Measurements from ENCODE around the gene SDHA.
"Not testable (repeated sequence)": the region's sequence is repeated elsewhere in the genome, so short reads cannot be mapped to it uniquely, and the experiment has no call there.

SDHA gene

GRCh38 chr5:186091-187041 is 31.8 kb upstream of the SDHA start:
- DNase-seq = no peak

GRCh38 chr5:187042-187431 is 31.1 kb upstream of the SDHA start:
- DNase-seq = no peak

- DNase-seq = no peak
These were observed 30.3 kb upstream of the SDHA start for GRCh38 chr5:187617-188451.

GRCh38 chr5:188488-189481 is 29.3 kb upstream of the SDHA start:
- DNase-seq = peak; percentile 88

- DNase-seq = no peak
These were observed 28.6 kb upstream of the SDHA start for GRCh38 chr5:189486-189885.

- no peak for DNase-seq
These were observed 28.1 kb upstream of the SDHA start for GRCh38 chr5:189976-190365.

- no peak for DNase-seq
These were observed 27.6 kb upstream of the SDHA start for GRCh38 chr5:190366-191035.

GRCh38 chr5:191036-191948 is 26.8 kb upstream of the SDHA start, which contains the start of gene LRRC14B:
TSS of gene LRRC14B (plus strand) at chr5:191495. CDS start at chr5:191539, 44 bp downstream.
- DNase-seq = peak; percentile 33

- no peak for DNase-seq
These were observed 26.0 kb upstream of the SDHA start for GRCh38 chr5:191949-192690.

GRCh38 chr5:192691-192969 is 25.5 kb upstream of the SDHA start:
- DNase-seq = no peak

GRCh38 chr5:192970-193831 is 24.9 kb upstream of the SDHA start:
- no peak for DNase-seq

GRCh38 chr5:194102-194501 is 24.0 kb upstream of the SDHA start:
- no peak for DNase-seq

- DNase-seq = no peak
These were observed 23.4 kb upstream of the SDHA start for GRCh38 chr5:194603-195209.

- no peak for DNase-seq
These were observed 22.5 kb upstream of the SDHA start for GRCh38 chr5:195401-196160.

GRCh38 chr5:196350-196749 is 21.8 kb upstream of the SDHA start:
- DNase-seq = no peak

- DNase-seq = not testable (repeated sequence)
These were observed 21.1 kb upstream of the SDHA start for GRCh38 chr5:197031-197430.

GRCh38 chr5:197892-198489 is 20.1 kb upstream of the SDHA start:
- DNase-seq = no peak

Measured in CD4-positive, alpha-beta T cell treated with Interleukin-6 for 4 hours (primary cell).